HG02763 (cell line): ENCODE measurements around the gene NRXN3.

Source experiments
- ATAC-seq: cut with Tn5 transposase; IDR thresholded peaks from one replicate; pipeline ENCODE4 v1.9.1; 2021; ENCODE audit warnings: mild to moderate bottlenecking, moderate library complexity; ENCODE audit not compliant: unreplicated experiment

NRXN3 gene

DNA sequence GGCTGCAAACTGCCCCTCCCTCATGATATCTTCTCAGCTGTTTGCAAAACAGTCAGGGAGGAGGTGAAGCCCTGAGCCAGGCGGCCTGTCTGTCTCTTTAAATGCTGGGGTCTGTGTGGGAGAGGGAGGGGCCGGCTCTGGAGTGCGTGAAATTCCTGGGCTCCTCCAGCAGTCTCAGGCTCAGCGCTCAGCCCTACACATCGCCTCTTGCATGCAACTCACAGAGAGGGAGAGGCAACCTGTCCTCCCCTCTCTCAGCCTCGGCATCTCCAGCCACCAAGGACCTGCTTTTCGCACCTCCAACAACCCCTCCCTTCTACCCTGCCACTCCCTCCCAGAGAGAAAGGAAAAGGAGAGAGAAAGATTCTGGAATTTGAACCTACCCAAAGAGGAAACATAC, at the start of gene NRXN3:
Gene NRXN3, plus strand, starts transcription at position 171 of the 400 bp plus-strand sequence. CDS start 72,721 bp downstream, outside the sequence.
- ATAC-seq: no peak

DNA sequence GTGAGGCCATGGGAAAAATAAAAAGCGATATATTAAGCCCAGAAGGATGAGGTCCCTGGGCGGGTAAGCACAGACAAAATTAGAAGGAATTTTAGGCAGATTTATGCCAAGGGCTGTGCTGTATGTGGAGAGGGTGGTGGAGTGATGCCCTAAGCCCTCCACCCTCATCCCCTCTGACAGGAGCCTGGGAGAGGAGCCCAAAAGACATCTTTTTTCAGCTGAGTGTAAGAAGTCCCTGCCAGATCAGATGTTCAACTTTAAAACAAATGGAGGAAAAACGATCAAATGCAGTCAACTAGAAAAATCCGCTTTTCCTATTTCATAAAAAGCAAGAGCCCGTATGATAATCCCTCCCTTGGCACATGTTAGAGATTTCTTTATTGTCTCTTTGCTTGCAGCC, 47.7 kb upstream of the NRXN3 start:
- ATAC-seq: no peak

- ATAC-seq: no peak
These were observed 46.4 kb upstream of the NRXN3 start for GRCh38 chr14:78123650-78124253.

- no peak for ATAC-seq
These were observed 42.2 kb upstream of the NRXN3 start for GRCh38 chr14:78127961-78128360.

- no peak for ATAC-seq
These were observed 40.8 kb upstream of the NRXN3 start for GRCh38 chr14:78129375-78129774.

DNA sequence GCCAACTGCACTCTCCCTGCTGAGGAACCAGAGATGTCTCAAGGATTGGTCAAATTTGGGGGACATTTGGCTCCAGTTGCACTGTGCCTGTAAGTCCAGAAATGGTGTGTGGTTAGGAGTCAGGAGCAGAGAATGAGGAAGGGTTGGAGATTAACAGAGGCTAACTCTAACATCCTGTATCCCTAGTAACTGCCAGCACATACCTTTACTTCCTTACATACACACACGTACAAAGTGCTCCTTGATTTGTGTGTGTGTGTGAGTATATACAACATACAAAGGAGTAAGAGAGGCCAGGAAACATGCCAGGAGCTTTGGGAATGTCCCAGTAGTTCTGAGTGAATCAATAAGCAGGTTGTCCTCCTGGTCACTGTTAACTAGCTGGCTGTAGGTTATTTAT, 39.8 kb upstream of the NRXN3 start:
- ATAC-seq: no peak

DNA sequence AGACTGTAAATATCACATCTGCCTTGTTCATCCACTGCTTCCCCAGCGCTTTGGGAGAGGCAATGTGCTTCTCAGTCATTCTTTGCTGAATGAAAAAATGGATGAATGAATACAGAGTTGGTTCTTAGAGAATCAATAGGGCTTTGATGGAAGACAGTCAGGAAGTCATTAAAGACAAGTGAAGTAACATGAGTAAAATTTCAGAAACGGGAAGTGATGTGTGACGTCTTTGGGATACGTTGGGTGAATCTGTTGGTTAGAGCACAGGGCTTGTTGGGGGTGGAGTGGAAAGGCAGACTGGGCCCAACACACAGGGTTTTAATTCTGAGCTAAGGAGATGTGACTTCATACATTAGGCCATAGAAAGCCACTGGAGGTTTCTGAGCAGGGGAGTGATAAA, 39.0 kb upstream of the NRXN3 start:
- ATAC-seq: no peak

GRCh38 chr14:78131616-78132015, 38.6 kb upstream of the NRXN3 start:
- ATAC-seq: no peak

GRCh38 chr14:78135450-78135891, 34.7 kb upstream of the NRXN3 start:
- ATAC-seq: no peak

GRCh38 chr14:78136695-78137094, 33.5 kb upstream of the NRXN3 start:
- ATAC-seq: no peak

- no peak for ATAC-seq
These were observed 28.6 kb upstream of the NRXN3 start for GRCh38 chr14:78141590-78141989.

DNA sequence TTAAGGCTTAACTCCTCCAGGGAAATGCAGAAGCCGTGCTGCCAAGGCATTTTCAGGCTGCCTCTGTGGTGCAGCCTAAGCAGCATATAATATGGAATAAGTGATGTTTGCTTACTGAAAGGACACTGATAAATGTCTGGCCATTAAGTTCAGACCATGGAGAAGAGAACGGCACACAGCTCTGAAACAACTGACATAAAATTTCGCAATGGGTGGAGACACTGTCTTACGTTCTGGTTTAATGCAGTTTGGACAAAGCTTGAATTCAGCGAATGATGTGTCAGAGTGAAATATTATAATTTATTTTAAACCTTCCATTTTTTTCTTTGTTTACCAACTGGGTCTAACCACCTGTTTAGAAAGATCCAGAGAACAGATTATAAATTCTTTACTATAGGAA, 27.2 kb upstream of the NRXN3 start:
- ATAC-seq: no peak

GRCh38 chr14:78143489-78144145, 26.6 kb upstream of the NRXN3 start:
- no peak for ATAC-seq

DNA sequence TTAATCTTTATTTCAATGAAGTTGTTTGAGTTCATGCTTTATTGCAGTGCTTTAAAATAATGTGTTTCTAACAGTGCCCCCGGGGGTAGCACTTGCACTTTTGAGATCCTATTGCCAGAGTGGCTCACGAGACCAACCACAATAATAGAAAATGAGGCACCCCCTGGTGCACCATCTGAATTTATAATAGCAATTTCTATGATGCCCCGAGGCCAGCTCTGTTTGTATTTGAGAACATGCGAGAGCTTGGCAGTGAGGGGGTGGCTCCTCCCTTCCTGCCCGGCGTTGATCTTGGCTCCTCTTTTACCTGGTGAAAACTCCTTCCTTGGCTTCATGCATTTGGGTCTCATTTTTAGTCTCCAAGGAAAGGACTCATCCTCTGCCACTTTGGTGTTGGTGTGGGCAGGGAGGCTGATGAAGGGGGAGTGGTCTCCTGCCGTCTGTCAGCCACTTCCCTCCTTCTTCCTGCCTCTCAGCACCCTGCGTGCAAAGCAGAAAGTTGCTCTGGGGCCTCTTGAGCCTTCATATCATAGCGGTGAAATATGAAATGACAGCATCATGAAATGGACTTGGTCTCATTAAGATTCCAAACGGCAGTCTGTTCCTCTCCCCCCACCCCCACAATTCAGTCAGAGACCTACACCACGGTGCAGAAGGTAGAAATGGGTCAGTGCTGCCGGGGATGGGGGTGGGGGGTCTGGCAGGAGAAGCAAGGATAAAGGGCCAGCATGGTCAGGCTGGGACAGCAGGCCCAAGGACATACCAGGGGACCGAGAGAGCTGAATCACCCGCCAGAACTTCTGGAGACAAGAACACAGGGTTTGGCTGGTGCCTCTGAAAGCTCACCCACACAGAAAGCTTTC, 17.7 kb upstream of the NRXN3 start:
- ATAC-seq: no peak

- ATAC-seq: no peak
These were observed 17.2 kb upstream of the NRXN3 start for GRCh38 chr14:78153064-78153341.

GRCh38 chr14:78154827-78155226, 15.3 kb upstream of the NRXN3 start:
- ATAC-seq: no peak

- ATAC-seq: no peak
These were observed 14.0 kb upstream of the NRXN3 start for GRCh38 chr14:78156196-78156595.

DNA sequence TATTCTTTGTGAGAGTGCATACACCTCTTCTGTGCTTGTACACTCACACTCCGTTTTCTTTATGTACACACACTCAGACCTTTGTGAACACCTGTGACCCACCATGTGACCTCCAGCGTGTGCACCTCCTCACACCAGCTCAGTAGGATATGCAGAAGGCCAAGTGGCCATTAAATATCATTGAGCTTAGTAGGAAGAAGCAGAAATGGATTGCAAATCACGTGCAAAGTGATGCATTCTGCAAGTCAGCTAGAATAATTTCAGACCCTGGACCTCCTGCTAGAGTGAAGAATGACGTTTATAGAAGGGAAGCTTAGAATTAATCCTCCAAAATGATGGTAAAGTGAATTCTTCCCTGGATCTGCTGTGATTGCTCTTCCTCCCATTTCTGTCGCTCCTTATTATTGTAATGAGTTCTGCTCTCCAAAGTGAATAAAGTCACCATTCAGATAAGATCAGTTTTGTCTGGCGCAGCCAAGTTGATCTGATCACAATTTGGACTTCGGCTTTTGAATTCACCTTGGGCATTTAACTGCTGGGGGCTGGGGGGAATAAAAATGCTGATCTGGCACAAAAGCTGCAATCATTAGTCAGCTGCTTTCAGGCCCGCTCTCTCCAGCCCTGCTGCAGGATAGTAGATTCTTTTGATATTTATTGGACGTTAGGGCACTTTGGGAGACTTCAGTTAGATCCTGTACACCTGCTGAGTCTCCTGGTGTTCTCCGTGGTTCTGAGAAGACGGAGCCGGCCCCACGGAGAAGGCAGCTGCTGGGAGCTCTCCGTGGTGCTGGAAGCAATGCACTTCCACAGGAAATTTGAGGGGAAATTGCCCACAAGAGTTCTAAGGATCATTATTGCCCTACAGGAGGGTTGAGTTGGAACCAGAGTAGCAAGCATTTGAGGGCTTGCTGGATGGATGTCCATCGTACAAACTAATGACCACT, 12.4 kb upstream of the NRXN3 start:
- no peak for ATAC-seq

DNA sequence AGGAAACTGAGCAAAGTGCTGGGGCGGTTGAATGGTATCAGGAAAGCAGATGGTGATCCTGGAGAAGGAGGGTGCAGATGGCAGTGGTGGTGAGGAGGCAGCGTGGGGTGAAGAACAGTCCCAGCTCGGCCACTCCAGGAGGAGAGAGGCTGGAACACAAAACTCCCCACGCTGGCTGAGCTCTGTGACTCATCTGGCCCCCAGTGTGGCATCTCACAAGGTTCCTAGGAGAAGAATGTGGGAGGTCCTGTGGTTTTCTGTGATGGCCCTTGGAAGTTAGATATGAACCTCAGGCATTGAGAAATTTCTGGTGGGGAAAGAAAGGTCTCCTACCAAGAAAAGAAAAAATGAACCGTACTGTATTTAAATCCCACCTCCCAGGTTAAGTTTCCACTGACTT, 8.0 kb upstream of the NRXN3 start:
- no peak for ATAC-seq

DNA sequence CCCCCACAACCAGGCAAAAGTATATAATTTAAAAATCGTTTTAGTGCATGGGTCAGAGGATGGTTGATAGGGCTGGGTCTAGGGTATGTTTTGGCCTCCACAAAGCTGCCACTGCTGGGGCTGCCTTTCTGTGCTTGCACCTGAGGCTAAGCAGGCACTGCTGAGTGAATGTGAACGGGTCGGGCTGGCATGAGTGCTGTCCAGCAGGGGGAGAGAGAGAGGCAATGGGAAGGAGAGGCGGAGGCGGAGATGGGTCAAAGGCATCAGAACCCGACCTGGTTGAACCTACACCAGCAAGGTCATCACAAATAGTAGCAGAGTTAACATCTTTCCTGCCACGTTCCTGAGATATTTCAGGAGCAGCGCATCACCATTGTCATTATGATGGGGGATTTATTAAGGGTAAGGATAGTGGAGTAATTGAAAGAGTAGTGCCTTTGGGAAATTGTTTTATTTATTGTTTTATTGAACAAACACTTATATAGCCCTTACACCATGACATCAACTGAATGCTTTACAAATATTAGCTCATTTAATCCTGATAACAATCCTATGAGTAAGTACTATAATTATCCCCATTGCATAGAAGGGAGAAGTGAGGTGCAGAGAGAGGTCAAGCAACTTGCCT, 5.8 kb upstream of the NRXN3 start:
- ATAC-seq: no peak

DNA sequence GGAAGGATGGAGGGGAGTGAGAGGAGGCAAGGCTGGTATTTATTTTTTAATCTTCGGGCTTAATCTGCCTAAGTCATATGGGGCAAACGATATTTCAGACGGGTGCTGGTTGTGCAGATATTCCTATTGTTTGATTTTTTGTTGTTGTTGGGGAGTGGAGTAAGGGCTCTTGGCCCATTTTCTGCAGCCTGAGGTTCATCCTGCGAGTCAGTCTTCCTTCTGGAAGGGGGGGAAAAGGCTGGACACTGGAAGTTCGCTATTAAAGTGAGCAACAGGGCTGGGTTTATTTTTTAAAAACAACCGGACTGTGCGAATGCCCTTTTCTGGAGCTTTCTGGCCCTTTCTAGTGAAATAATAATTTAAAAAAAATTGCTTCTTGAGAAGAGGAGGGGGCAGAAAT, 2.3 kb downstream of the NRXN3 start:
- ATAC-seq: no peak
